Measurements from ENCODE around the gene STAC.
"Not testable (repeated sequence)": the region's sequence is repeated elsewhere in the genome, so short reads cannot be mapped to it uniquely, and the experiment has no call there.

Gene STAC

DNA sequence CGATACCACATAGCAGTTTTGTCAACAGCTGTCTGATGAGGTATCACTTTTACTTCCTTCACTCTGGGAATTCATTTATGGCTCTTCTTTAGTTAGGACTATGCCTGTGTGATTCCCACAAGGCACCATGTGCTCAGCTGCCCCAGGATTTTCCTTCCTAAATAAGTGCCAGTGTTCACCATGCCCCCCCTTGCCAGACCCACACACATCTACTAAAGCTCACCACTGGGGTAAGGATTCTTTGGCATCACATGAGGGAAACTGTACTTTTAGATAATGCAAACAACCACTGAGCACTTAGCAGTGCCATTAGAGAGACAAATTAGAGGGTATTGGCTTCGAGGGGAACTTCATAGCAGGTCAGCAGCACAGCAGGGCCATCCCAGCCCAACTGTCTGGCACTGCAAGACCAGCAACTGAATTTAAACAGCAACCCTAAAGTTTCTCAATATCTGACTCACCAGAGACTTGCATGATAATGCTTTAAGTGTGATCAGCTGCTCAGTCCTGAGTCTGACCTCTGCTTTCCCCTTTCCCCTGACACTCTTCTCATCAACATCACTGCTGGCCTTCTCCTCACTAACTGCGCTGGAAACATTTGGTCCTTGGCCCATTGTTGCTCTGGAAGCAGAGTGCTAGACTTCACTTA, 114.3 kb downstream of the STAC start:
- DNase-seq = no peak

DNA sequence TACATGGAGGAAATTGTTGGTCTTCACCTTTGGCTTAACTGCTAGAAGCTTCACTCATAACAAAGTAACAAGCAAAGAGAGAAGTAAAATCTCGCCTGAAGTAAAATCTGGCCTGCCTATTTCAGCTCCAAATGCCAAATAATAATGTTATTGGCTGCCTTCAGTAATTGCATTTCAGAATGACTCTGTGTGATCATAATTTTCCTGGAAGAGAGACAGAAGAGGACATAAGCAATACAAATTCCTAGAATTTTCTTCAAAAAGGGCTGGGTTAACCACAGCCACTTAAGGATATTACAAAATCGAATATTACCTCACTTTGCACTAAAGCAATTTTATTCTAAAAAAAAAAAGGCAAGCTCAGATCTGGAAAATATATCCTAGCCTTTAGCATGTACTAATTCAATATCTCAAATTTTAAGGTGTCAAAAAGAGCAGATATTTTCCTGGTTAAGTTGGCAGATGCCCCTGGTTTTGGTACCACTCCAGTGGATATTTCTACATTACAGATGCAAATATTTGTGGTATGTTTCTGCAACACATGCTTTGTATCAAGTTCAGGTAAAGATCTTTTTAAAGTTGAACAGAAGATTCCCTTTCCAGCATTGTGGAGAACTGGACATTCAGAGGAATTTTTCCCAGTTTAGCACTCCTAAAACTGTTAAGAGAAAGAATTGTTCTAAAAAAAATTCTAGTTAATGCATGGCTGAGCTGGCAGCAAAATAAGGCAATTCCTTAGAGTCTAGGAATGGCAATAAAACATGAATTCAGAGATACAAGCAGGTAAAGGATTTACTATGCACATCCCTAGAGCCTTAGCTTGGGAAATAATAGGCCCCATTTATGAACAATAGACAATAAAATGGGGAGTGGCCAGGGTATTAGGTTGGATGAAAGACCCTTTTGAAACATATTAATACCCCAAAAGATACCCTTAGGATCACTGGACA, 116.7 kb downstream of the STAC start:
- H3K4me2 ChIP-seq (ENCODE audit: low read depth, low read length) = no peak overlapping the region
- no peaks in the 10 kb centered on the region for H4K20me1 ChIP-seq (ENCODE audit: insufficient read depth, low read length)
- peaks cover 23% of the 10 kb centered on the region for H3K4me1 ChIP-seq (ENCODE audit: low read length)
- TF ChIP-seq EZH2phosphoT487 (IDR thresholded peaks at IDR 0.05; ENCODE audit: low read length) (no peak), EZH2 (optimal IDR thresholded peaks at IDR 0.05; ENCODE audit: low read depth, low read length) (no peak)
- TF ChIP-seq, protein P1, sequence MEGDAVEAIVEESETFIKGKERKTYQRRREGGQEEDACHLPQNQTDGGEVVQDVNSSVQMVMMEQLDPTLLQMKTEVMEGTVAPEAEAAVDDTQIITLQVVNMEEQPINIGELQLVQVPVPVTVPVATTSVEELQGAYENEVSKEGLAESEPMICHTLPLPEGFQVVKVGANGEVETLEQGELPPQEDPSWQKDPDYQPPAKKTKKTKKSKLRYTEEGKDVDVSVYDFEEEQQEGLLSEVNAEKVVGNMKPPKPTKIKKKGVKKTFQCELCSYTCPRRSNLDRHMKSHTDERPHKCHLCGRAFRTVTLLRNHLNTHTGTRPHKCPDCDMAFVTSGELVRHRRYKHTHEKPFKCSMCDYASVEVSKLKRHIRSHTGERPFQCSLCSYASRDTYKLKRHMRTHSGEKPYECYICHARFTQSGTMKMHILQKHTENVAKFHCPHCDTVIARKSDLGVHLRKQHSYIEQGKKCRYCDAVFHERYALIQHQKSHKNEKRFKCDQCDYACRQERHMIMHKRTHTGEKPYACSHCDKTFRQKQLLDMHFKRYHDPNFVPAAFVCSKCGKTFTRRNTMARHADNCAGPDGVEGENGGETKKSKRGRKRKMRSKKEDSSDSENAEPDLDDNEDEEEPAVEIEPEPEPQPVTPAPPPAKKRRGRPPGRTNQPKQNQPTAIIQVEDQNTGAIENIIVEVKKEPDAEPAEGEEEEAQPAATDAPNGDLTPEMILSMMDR (IDR thresholded peaks at IDR 0.05; ENCODE audit: low read length) = no peak
- no peak overlapping the region for H3K9ac ChIP-seq (ENCODE audit: low read length)
- H3K27me3 ChIP-seq (replicated peaks; ENCODE audit: insufficient read depth, low read length) = no peaks in the 10 kb centered on the region
- H3F3A ChIP-seq (ENCODE audit: insufficient read depth, low read length) = no peaks in the 10 kb centered on the region
- no peak overlapping the region for H3K27ac ChIP-seq (ENCODE audit: low read length)
- no peak overlapping the region for H2AFZ ChIP-seq (ENCODE audit: low read length)
- H3K79me2 ChIP-seq (ENCODE audit: low read length) = no peaks in the 10 kb centered on the region
- no peaks in the 10 kb centered on the region for H3K9me3 ChIP-seq (replicated peaks; ENCODE audit: insufficient read depth, low read length)
- no peaks in the 10 kb centered on the region for H3K36me3 ChIP-seq (replicated peaks; ENCODE audit: insufficient read depth, low read length)
- H3K4me3 ChIP-seq (ENCODE audit: low read length) = no peak overlapping the region
- H3K9me2 ChIP-seq (replicated peaks; ENCODE audit: insufficient read depth, low read length) = no peaks in the 10 kb centered on the region
- no peak for DNase-seq

More for the DNA sequence above, 114.3 kb downstream of the STAC start:
- Histone ChIP-seq H3K27me3 (replicated peaks; ENCODE audit: insufficient read depth, low read length) (no peaks in the 10 kb centered on the region), H3K9me3 (replicated peaks; ENCODE audit: insufficient read depth, low read length) (no peaks in the 10 kb centered on the region), H3K4me3 (ENCODE audit: low read length) (no peak overlapping the region), H3K4me2 (ENCODE audit: low read depth, low read length) (no peak overlapping the region), H3K9ac (ENCODE audit: low read length) (no peak overlapping the region), H3K79me2 (ENCODE audit: low read length) (no peaks in the 10 kb centered on the region), H2AFZ (ENCODE audit: low read length) (no peak overlapping the region), H3K4me1 (ENCODE audit: low read length) (peaks cover 39% of the 10 kb centered on the region), H3K9me2 (replicated peaks; ENCODE audit: insufficient read depth, low read length) (no peaks in the 10 kb centered on the region), H3F3A (ENCODE audit: insufficient read depth, low read length) (peaks cover 10% of the 10 kb centered on the region), H3K27ac (ENCODE audit: low read length) (no peak overlapping the region), H4K20me1 (ENCODE audit: insufficient read depth, low read length) (no peaks in the 10 kb centered on the region), H3K36me3 (replicated peaks; ENCODE audit: insufficient read depth, low read length) (no peaks in the 10 kb centered on the region)
- TF ChIP-seq, protein P1 (IDR thresholded peaks at IDR 0.05; ENCODE audit: low read length) = no peak
- TF ChIP-seq EZH2phosphoT487 (IDR thresholded peaks at IDR 0.05; ENCODE audit: low read length) (no peak), EZH2 (optimal IDR thresholded peaks at IDR 0.05; ENCODE audit: low read depth, low read length) (no peak)

DNA sequence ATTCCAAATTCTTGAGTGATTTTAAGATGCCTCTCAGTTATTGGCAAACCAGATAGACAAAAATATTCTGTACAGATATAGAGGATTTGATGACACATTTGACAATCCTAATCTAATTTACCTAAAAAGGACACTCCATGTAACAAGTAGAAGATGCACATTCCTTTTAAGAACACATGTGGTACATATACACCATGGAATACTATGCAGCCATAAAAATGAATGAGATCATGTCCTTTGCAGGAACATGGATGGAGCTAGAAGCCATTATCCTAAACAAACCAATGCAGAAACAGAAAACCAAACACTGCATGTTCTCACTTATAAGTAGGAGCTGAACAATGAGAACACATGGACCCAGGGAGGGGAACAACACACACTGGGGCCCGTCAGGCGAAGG, 119.7 kb downstream of the STAC start:
- not testable (repeated sequence) for DNase-seq; H3K9me3 ChIP-seq (replicated peaks; ENCODE audit: insufficient read depth, low read length); H2AFZ ChIP-seq (ENCODE audit: low read length); H3K79me2 ChIP-seq (ENCODE audit: low read length); H3K4me2 ChIP-seq (ENCODE audit: low read depth, low read length); H3K4me3 ChIP-seq (ENCODE audit: low read length); H3F3A ChIP-seq (ENCODE audit: insufficient read depth, low read length); H3K27me3 ChIP-seq (replicated peaks; ENCODE audit: insufficient read depth, low read length); H4K20me1 ChIP-seq (ENCODE audit: insufficient read depth, low read length); H3K27ac ChIP-seq (ENCODE audit: low read length); H3K9ac ChIP-seq (ENCODE audit: low read length); H3K9me2 ChIP-seq (replicated peaks; ENCODE audit: insufficient read depth, low read length); H3K36me3 ChIP-seq (replicated peaks; ENCODE audit: insufficient read depth, low read length)
- H3K4me1 ChIP-seq (ENCODE audit: low read length) = peaks cover 13% of the 10 kb centered on the region
